HEK293 (cell line): Measurements from ENCODE around the gene ERMARD.

Experiments used
- GLI2 ChIP-seq: fragments of 450-650 bp; formaldehyde crosslinking; IDR thresholded peaks from 2 replicates; pipeline ENCODE4; 2017; ENCODE audit warnings: missing biosample characterization, missing genetic modification characterization, low read depth, borderline replicate concordance
- HIC1 ChIP-seq: fragments of 450-650 bp; formaldehyde crosslinking; IDR thresholded peaks from 2 replicates; pipeline ENCODE4 v1.5.1; 2016; ENCODE audit warnings: missing biosample characterization, missing genetic modification characterization
- KLF10 ChIP-seq: fragments of 450-650 bp; IDR thresholded peaks from 2 replicates; pipeline ENCODE4 v1.5.1; 2018; ENCODE audit warnings: missing biosample characterization, mild to moderate bottlenecking, missing genetic modification characterization
- OSR2 ChIP-seq: fragments of 450-650 bp; formaldehyde crosslinking; IDR thresholded peaks from 2 replicates; pipeline ENCODE4 v1.5.1; 2016; ENCODE audit warnings: missing biosample characterization, missing genetic modification characterization
- PRDM10 ChIP-seq: fragments of 450-650 bp; formaldehyde crosslinking; IDR thresholded peaks from 2 replicates; pipeline ENCODE4 v1.5.1; 2016; ENCODE audit warnings: missing biosample characterization, missing genetic modification characterization
- PRDM6 ChIP-seq: fragments of 450-650 bp; formaldehyde crosslinking; IDR thresholded peaks from 2 replicates; pipeline ENCODE4 v1.5.1; 2017; ENCODE audit warnings: missing biosample characterization, missing genetic modification characterization
- WT1 ChIP-seq: fragments of 450-650 bp; formaldehyde crosslinking; IDR thresholded peaks from 2 replicates; pipeline ENCODE4 v1.5.1; 2016; ENCODE audit warnings: missing biosample characterization, missing genetic modification characterization
- ZBTB17 ChIP-seq: fragments of 450-650 bp; formaldehyde crosslinking; IDR thresholded peaks from 2 replicates; pipeline ENCODE4 v1.5.1; 2016; ENCODE audit warnings: missing biosample characterization, missing genetic modification characterization
- ZEB2 ChIP-seq: fragments of 450-650 bp; formaldehyde crosslinking; IDR thresholded peaks from 2 replicates; pipeline ENCODE4 v1.5.1; 2016; ENCODE audit warnings: missing biosample characterization, missing genetic modification characterization
- ZFP3 ChIP-seq: fragments of 450-650 bp; formaldehyde crosslinking; IDR thresholded peaks from 2 replicates; pipeline ENCODE4 v1.5.1; 2016; ENCODE audit warnings: low read depth, missing biosample characterization, missing genetic modification characterization
- ZNF10 ChIP-seq: fragments of 450-650 bp; formaldehyde crosslinking; IDR thresholded peaks from 2 replicates; pipeline ENCODE4 v1.5.1; 2017; ENCODE audit warnings: missing biosample characterization, missing genetic modification characterization
- ZNF184 ChIP-seq: fragments of 450-650 bp; IDR thresholded peaks from 2 replicates; pipeline ENCODE4 v1.5.1; 2018; ENCODE audit warnings: missing biosample characterization, mild to moderate bottlenecking, missing genetic modification characterization
- ZNF302 ChIP-seq: fragments of 450-650 bp; formaldehyde crosslinking; IDR thresholded peaks from 2 replicates; pipeline ENCODE4 v1.5.1; 2016; ENCODE audit warnings: missing biosample characterization, missing genetic modification characterization, low read depth
- ZNF521 ChIP-seq: fragments of 450-650 bp; formaldehyde crosslinking; IDR thresholded peaks from 2 replicates; pipeline ENCODE4 v1.5.1; 2017; ENCODE audit warnings: missing biosample characterization, mild to moderate bottlenecking, missing genetic modification characterization
- ZNF558 ChIP-seq: fragments of 450-650 bp; formaldehyde crosslinking; IDR thresholded peaks from 2 replicates; pipeline ENCODE4 v1.5.1; 2016; ENCODE audit warnings: missing biosample characterization, missing genetic modification characterization
- ZNF639 ChIP-seq: fragments of 450-650 bp; formaldehyde crosslinking; IDR thresholded peaks from 2 replicates; pipeline ENCODE4 v1.5.1; 2016; ENCODE audit warnings: missing biosample characterization, missing genetic modification characterization
- ZNF664 ChIP-seq: fragments of 450-650 bp; formaldehyde crosslinking; IDR thresholded peaks from 2 replicates; pipeline ENCODE4 v1.5.1; 2016; ENCODE audit warnings: missing biosample characterization, missing genetic modification characterization

ERMARD gene

GRCh38 chr6:169722362-169723199, 28.8 kb upstream of the ERMARD start (continued):
- TF ChIP-seq ZNF184 (tag by site-specific recombination): 0 out of 2 replicates have a peak, but pooled peaks have one; percentile 10
- no peak for TF ChIP-seq ZFP3
- no peak for TF ChIP-seq ZNF521 (tag by site-specific recombination)
- no peak for TF ChIP-seq ZNF558 (tag by site-specific recombination)
- TF ChIP-seq HIC1 (tag by site-specific recombination): 0 out of 2 replicates have a peak, but pooled peaks have one; percentile 15
- TF ChIP-seq GLI2 (tag by site-specific recombination): no peak
- TF ChIP-seq ZBTB17 (tag by site-specific recombination): peak; percentile 50
- TF ChIP-seq ZNF664 (tag by site-specific recombination): peak; percentile 48; the same call in 1 of the 2 replicates
- TF ChIP-seq KLF10 (tag by site-specific recombination): peak; percentile 57
- peak; percentile 54; the same call in 1 of the 2 replicates for TF ChIP-seq OSR2 (tag by site-specific recombination)
- no peak for TF ChIP-seq PRDM10 (tag by site-specific recombination)
- TF ChIP-seq ZNF639 (tag by site-specific recombination): 0 out of 2 replicates have a peak, but pooled peaks have one; percentile 22
- TF ChIP-seq ZNF10 (tag by site-specific recombination): peak; percentile 22; the same call in 1 of the 2 replicates
- TF ChIP-seq ZEB2 (tag by site-specific recombination): peak; percentile 73
- no peak; the same call in 1 of the 2 replicates for TF ChIP-seq WT1 (tag by site-specific recombination)
- peak; percentile 82 for TF ChIP-seq PRDM6
- TF ChIP-seq ZNF302 (tag by site-specific recombination): no peak
